Glutamatergic neuron (in vitro differentiated cells): ENCODE measurements around the gene IP6K1. TPM values are rescaled to one million over a fixed set of nuclear protein-coding genes. Genes with fewer than 3 reads are reported as not detected.

Source experiments
- DNase-seq: peaks from one replicate; pipeline ENCODE4 v3.0.0; 2022
- H3K27ac Mint-ChIP-seq: one replicate; pipeline ENCODE4 v1.8.0; 2020; ENCODE audit warnings: mild to moderate bottlenecking, mixed read lengths, inconsistent platforms; ENCODE audit not compliant: unreplicated experiment
- H3K27me3 Mint-ChIP-seq: one replicate; pipeline ENCODE4 v1.8.0; 2020; ENCODE audit warnings: mild to moderate bottlenecking, moderate library complexity, mixed read lengths, inconsistent platforms; ENCODE audit not compliant: unreplicated experiment
- H3K36me3 Mint-ChIP-seq: one replicate; pipeline ENCODE4 v1.8.0; 2020; ENCODE audit warnings: mild to moderate bottlenecking, mixed read lengths, inconsistent platforms; ENCODE audit not compliant: unreplicated experiment
- H3K4me1 Mint-ChIP-seq: one replicate; pipeline ENCODE4 v1.8.0; 2020; ENCODE audit warnings: mild to moderate bottlenecking, low read depth, mixed read lengths, inconsistent platforms; ENCODE audit not compliant: unreplicated experiment
- H3K4me3 Mint-ChIP-seq: one replicate; pipeline ENCODE4 v1.8.0; 2020; ENCODE audit warnings: mild to moderate bottlenecking, mixed read lengths, inconsistent platforms; ENCODE audit not compliant: unreplicated experiment
- H3K9me3 Mint-ChIP-seq: one replicate; pipeline ENCODE4 v1.8.0; 2020; ENCODE audit warnings: mild to moderate bottlenecking, moderate library complexity, mixed read lengths, inconsistent platforms; ENCODE audit not compliant: unreplicated experiment
- total RNA-seq: library from RNA; stranded (reverse); fragmentation: NEBNext Ultra II Directional; extraction: Animal tissue kit (Norgen Biotek cat#: 25700); gene quantifications from one replicate; pipeline ENCODE4 v1.2.1, GENCODE V29; 2021; ENCODE audit not compliant: unreplicated experiment
- TF ChIP-seq, protein P1 (sequence below): fragments of 200-600 bp; sonication (generic); IDR thresholded peaks from one replicate; pipeline ENCODE4 v1.5.0; 2021; ENCODE audit not compliant: partially characterized antibody, unreplicated experiment

The IP6K1 gene
- total RNA-seq, 1 donor from 2014 or later: 44.6 TPM

DNA sequence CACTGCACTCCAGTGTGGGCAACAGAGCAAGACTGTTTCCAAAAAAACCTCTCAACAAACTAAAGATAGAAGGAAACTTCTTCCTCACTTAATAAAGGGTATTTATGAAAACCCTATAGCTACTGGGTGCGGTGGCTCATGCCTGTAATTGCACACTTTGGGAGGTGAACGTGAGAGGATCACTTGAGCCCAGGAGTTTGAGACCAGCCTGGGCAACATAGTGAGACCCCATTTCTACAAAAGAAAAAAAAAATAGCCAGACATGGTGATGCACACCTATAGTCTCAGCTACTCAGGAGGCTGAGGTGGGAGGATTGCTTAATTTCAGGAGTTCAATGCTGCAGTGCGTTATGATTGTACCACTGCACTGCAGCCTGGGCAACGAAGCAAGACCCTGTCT is 22.4 kb downstream of the IP6K1 start:
- TF ChIP-seq, protein P1, sequence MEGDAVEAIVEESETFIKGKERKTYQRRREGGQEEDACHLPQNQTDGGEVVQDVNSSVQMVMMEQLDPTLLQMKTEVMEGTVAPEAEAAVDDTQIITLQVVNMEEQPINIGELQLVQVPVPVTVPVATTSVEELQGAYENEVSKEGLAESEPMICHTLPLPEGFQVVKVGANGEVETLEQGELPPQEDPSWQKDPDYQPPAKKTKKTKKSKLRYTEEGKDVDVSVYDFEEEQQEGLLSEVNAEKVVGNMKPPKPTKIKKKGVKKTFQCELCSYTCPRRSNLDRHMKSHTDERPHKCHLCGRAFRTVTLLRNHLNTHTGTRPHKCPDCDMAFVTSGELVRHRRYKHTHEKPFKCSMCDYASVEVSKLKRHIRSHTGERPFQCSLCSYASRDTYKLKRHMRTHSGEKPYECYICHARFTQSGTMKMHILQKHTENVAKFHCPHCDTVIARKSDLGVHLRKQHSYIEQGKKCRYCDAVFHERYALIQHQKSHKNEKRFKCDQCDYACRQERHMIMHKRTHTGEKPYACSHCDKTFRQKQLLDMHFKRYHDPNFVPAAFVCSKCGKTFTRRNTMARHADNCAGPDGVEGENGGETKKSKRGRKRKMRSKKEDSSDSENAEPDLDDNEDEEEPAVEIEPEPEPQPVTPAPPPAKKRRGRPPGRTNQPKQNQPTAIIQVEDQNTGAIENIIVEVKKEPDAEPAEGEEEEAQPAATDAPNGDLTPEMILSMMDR: no peak
- Mint-ChIP-seq H3K9me3 (no peaks in the 10 kb centered on the region), H3K27me3 (no peaks in the 10 kb centered on the region), H3K36me3 (no peaks in the 10 kb centered on the region), H3K4me3 (no peak overlapping the region), H3K27ac (no peak overlapping the region), H3K4me1 (no peaks in the 10 kb centered on the region)
- DNase-seq: no peak

DNA sequence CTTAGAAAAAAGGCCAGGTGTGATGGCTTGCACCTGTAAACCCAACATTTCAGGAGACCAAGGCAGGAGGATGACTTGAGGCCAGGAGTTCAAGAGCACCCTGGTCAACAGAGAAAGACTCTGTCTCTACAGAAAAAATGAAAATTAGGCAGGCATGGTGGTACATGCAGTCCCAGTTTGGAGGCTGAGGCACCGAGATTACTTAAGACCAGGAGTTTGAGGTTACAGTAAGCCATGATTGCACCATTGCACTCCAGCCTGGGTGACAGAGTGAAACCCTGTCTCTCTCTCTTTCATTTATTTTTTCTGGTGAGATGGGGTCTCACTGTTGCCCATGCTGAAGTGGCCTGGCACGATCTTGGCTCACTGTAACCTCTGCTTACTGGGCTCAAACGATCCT is 24.7 kb downstream of the IP6K1 start:
- no peak overlapping the region for H3K27ac Mint-ChIP-seq
- TF ChIP-seq, protein P1: no peak
- no peak overlapping the region for H3K4me3 Mint-ChIP-seq
- H3K9me3 Mint-ChIP-seq: no peaks in the 10 kb centered on the region
- no peaks in the 10 kb centered on the region for H3K4me1 Mint-ChIP-seq
- H3K27me3 Mint-ChIP-seq: no peaks in the 10 kb centered on the region
- H3K36me3 Mint-ChIP-seq: no peaks in the 10 kb centered on the region
- no peak for DNase-seq

DNA sequence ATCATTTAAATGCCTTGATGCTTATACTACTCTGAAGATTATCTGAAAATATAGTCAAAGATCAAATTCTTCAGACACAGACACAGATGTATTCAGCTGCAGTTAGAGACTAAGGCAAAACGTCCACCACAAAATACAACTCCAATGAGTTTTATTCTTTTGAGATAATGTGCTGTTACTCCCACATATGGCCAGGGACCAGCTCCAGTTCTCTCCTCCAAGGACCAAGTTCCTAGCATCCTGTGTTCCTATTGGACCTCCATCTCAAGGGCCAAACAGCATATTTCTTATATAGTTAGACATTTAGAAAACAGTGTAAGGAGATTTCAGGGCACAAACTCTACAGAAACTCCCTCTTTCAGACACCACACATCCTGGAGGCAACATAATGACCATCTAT is 27.1 kb downstream of the IP6K1 start:
- Mint-ChIP-seq H3K36me3 (no peaks in the 10 kb centered on the region), H3K4me1 (no peaks in the 10 kb centered on the region), H3K27ac (no peak overlapping the region), H3K27me3 (no peaks in the 10 kb centered on the region), H3K9me3 (no peaks in the 10 kb centered on the region), H3K4me3 (no peak overlapping the region)
- no peak for DNase-seq
- TF ChIP-seq, protein P1: no peak

DNA sequence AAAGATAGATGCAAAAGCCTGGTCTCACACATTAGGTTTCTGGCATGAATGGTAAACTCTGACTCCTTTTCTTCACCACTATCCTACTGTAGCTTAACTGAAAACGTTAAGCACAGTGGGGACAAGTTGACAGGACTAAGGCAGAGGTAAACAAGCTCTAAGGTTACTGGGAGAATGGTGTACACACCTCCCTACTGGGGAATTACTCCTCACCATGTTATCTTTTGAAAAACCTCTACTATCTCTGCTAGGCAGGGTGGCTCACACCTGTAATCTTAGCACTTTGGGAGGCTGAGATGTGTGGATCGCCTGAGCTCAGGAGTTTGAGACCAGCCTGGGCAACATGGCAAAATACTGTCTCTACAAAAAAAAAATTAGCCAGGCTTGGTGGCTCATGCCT is 29.1 kb downstream of the IP6K1 start:
- Mint-ChIP-seq H3K4me1 (no peaks in the 10 kb centered on the region), H3K27ac (no peak overlapping the region), H3K9me3 (no peaks in the 10 kb centered on the region), H3K4me3 (no peak overlapping the region), H3K27me3 (peaks cover 4% of the 10 kb centered on the region), H3K36me3 (no peaks in the 10 kb centered on the region)
- TF ChIP-seq, protein P1: no peak
- DNase-seq: no peak

DNA sequence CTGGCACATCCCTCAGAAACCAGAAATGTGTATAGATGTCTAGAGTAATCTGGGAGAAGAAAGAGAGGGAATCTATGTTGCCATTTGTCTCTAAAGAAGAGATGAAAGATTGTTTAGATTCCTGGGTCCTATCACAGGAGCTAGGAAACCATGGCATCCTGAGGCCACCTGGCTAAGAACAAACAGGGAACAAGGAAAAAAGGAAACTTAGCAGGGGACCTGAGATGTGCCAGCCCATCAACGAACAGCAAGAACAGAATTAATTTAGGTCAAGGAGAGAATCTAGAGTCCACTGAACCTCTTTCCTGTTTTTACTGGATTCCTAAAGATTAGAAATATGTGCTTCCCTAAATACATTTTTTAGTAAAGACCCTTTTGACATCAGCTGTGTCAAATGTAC is 30.3 kb downstream of the IP6K1 start:
- Mint-ChIP-seq H3K27ac (no peak overlapping the region), H3K4me3 (no peak overlapping the region), H3K4me1 (no peaks in the 10 kb centered on the region), H3K9me3 (no peaks in the 10 kb centered on the region), H3K27me3 (peaks cover 4% of the 10 kb centered on the region), H3K36me3 (no peaks in the 10 kb centered on the region)
- TF ChIP-seq, protein P1: no peak
- no peak for DNase-seq
